Endothelial cell of umbilical vein (primary cell): ENCODE measurements around the gene BCAS2. TPM values are rescaled to one million over a fixed set of nuclear protein-coding genes. Genes with fewer than 3 reads are reported as not detected.

Experiments used
- BruUV-seq: library from RNA; stranded (reverse); fragments of 400-500 nt; replicated peaks from 2 replicates; lab custom pipeline; 2021; lab: Mats Ljungman, UMichigan
- CTCF ChIA-PET: fragments of 300-600, 350-600 bp; sonication (Branson Sonifier 250); formaldehyde crosslinking; loops from one replicate; lab custom pipeline; 2021; ENCODE audit warnings: antibody characterized with exemption, inconsistent platforms; lab: Charles Lee
- POLR2A ChIA-PET: fragments of 300-600, 350-600 bp; sonication (Branson Sonifier 250); formaldehyde crosslinking; loops from one replicate; lab custom pipeline; 2021; ENCODE audit warnings: antibody characterized with exemption, inconsistent platforms; lab: Charles Lee
- DNase-seq: peaks from one replicate; pipeline ENCODE4 v3.0.0-alpha.2; 2011; ENCODE audit warnings: low read depth, low spot score
- FAIRE-seq: peaks from 2 replicates; lab custom pipeline; 2011; peaks lifted over from hg19 to GRCh38; lab: Jason Lieb, UNC
- H2AFZ ChIP-seq: 2 replicates; pipeline ENCODE4 v1.6.0; 2012; ENCODE audit warnings: low read depth, low read length, control low read depth, inconsistent platforms
- H3K27ac ChIP-seq: 2 replicates; pipeline ENCODE4 v1.5.1; 2011; ENCODE audit warnings: low read depth, mild to moderate bottlenecking, control low read depth, low read length, moderate library complexity; ENCODE audit not compliant: insufficient read depth
- H3K27me3 ChIP-seq, 2 experiments: 2 replicates each; pipeline versions ENCODE4 v1.6.0 to v1.6.1; 2011; ENCODE audit warnings: low read length in 2 of 2, mixed read lengths in 1 of 2; ENCODE audit not compliant: control insufficient read depth in 2 of 2, insufficient read depth in 2 of 2
- H3K36me3 ChIP-seq, 2 experiments: 2 replicates in 1 of 2; 3 replicates in 1 of 2; pipeline ENCODE4 v1.5.1; 2011; ENCODE audit warnings: low read length in 2 of 2, mild to moderate bottlenecking in 1 of 2, moderate library complexity in 1 of 2; ENCODE audit not compliant: control insufficient read depth in 2 of 2, insufficient read depth in 2 of 2; ENCODE audit errors: extremely low read depth in 1 of 2
- H3K4me1 ChIP-seq: 3 replicates; pipeline ENCODE4 v1.5.1; 2011; ENCODE audit warnings: mild to moderate bottlenecking, low read length; ENCODE audit not compliant: control insufficient read depth, insufficient read depth; ENCODE audit errors: extremely low read depth
- H3K4me2 ChIP-seq: 2 replicates; pipeline ENCODE4 v1.6.1; 2011; ENCODE audit warnings: low read length, control low read depth, mixed read lengths; ENCODE audit not compliant: insufficient read depth
- H3K4me3 ChIP-seq, 3 experiments: fragments of 200-600 bp in 1 of 3; sonication (generic), shearing (Covaris generic) in 1 of 3; replicated peaks in 1 of 3; 2 replicates each; pipeline ENCODE4 v1.5.1; 2011 to 2016; ENCODE audit warnings: control low read depth in 3 of 3, low read length in 3 of 3, mild to moderate bottlenecking in 2 of 3, inconsistent platforms in 1 of 3, low read depth in 1 of 3, moderate library complexity in 1 of 3; ENCODE audit not compliant: insufficient read depth in 1 of 3
- H3K79me2 ChIP-seq: 2 replicates; pipeline ENCODE4 v1.6.0; 2012; ENCODE audit warnings: low read length, inconsistent platforms; ENCODE audit not compliant: control insufficient read depth, insufficient read depth
- H3K9ac ChIP-seq: replicated peaks from 2 replicates; pipeline ENCODE3; 2011; ENCODE audit warnings: low read length, control low read depth; ENCODE audit not compliant: insufficient read depth; ENCODE audit errors: extremely low read depth
- H3K9me1 ChIP-seq: replicated peaks from 3 replicates; pipeline ENCODE4 v1.6.0; 2011; ENCODE audit warnings: mild to moderate bottlenecking, low read length; ENCODE audit not compliant: control insufficient read depth, insufficient read depth; ENCODE audit errors: extremely low read depth
- H3K9me3 ChIP-seq: replicated peaks from 2 replicates; pipeline ENCODE4 v1.5.1; 2012; ENCODE audit warnings: low read length, inconsistent platforms; ENCODE audit not compliant: control insufficient read depth, insufficient read depth
- H4K20me1 ChIP-seq: replicated peaks from 2 replicates; pipeline ENCODE3; 2011; ENCODE audit warnings: mild to moderate bottlenecking, low read length; ENCODE audit not compliant: control insufficient read depth, insufficient read depth; ENCODE audit errors: extremely low read depth
- CTCF ChIP-seq, 2 donors: IDR thresholded peaks; 1 replicate in 1 of 2; 2 replicates in 1 of 2; pipeline ENCODE4 v1.5.1; 2011; ENCODE audit warnings: low read length in 2 of 2, mild to moderate bottlenecking in 2 of 2, moderate library complexity in 2 of 2, control low read depth in 1 of 2, inconsistent platforms in 1 of 2, low read depth in 1 of 2; ENCODE audit not compliant: insufficient read depth in 1 of 2; ENCODE audit errors: extremely low read depth in 1 of 2
- EZH2 ChIP-seq: IDR thresholded peaks from 2 replicates; pipeline ENCODE4 v1.6.1; 2012; ENCODE audit warnings: borderline replicate concordance, low read depth, mild to moderate bottlenecking, moderate library complexity, low read length, inconsistent platforms; ENCODE audit not compliant: severe bottlenecking
- FOS ChIP-seq: IDR thresholded peaks from 2 replicates; pipeline ENCODE4 v1.6.1; 2011; ENCODE audit warnings: mild to moderate bottlenecking, low read length, moderate library complexity, borderline replicate concordance; ENCODE audit not compliant: insufficient read depth
- GATA2 ChIP-seq: IDR thresholded peaks from 2 replicates; pipeline ENCODE4 v1.7.0; 2011; ENCODE audit warnings: low read depth, mild to moderate bottlenecking, moderate library complexity, mixed read lengths, low read length; ENCODE audit not compliant: insufficient read length, insufficient read depth
- JUN ChIP-seq: IDR thresholded peaks from 2 replicates; pipeline ENCODE4 v1.6.1; 2011; ENCODE audit warnings: borderline replicate concordance, low read depth; ENCODE audit not compliant: insufficient read length, insufficient read depth
- MAX ChIP-seq: IDR thresholded peaks from 2 replicates; pipeline ENCODE4 v1.6.1; 2011; ENCODE audit not compliant: insufficient read depth, insufficient read length
- MYC ChIP-seq: IDR thresholded peaks from one replicate; pipeline ENCODE4 v1.6.1; 2011; ENCODE audit warnings: mild to moderate bottlenecking, low read depth, low read length
- POLR2A ChIP-seq: IDR thresholded peaks from 2 replicates; pipeline ENCODE4 v1.6.1; 2012; ENCODE audit warnings: low read depth, mild to moderate bottlenecking, control low read depth, low read length
- POLR2AphosphoS5 ChIP-seq: IDR thresholded peaks from 2 replicates; pipeline ENCODE4 v1.6.1; 2012; ENCODE audit warnings: low read depth, mild to moderate bottlenecking, control low read depth, low read length, moderate library complexity; ENCODE audit not compliant: insufficient read depth
- dilution Hi-C: fragments of 300-500 bp; cut with MboI; formaldehyde crosslinking; loops from one replicate; pipeline ENCODE4 v1.15.0; 2019; ENCODE audit warnings: low sequenced_read_pairs; ENCODE audit not compliant: extremely low pct_ligation_motif_present
- intact Hi-C: fragments of 100-400 bp; cut with micrococcal nuclease; formaldehyde crosslinking; loops from one replicate; pipeline ENCODE4 v1.10.0; 2022
- polyA plus RNA-seq, 4 experiments: library from polyadenylated mRNA; depleted of rRNA in 3 of 4; stranded (reverse) in 3 of 4; unstranded in 1 of 4; fragments of >200 nt; gene quantifications; 2 replicates each; pipeline versions ENCODE4 v1.2.1 to v1.2.3, GENCODE V29; 2011 to 2012; ENCODE audit warnings: missing spikeins in 1 of 4
- total RNA-seq: library from RNA; stranded (reverse); gene quantifications from 2 replicates; pipeline ENCODE4 v1.2.3, GENCODE V29; 2021

The BCAS2 gene
- total and polyA plus RNA-seq, 2 donors (not counting 3 experiments of a cell fraction or from before 2014, with no cell fraction given): 12.5 to 43.5 TPM

GRCh38 chr1:114589122-114589521 lies 7.7 kb upstream of the BCAS2 start:
- Histone ChIP-seq H3K4me3 (no peak overlapping the region), H3K79me2 (no peaks in the 10 kb centered on the region), H3K4me1 (no peaks in the 10 kb centered on the region), H3K27me3 (peaks cover 0 to 4% of the 10 kb centered on the region in 2 experiments), H3K27ac (no peak overlapping the region), H2AFZ (no peak overlapping the region), H3K9me1 (no peaks in the 10 kb centered on the region), H4K20me1 (no peaks in the 10 kb centered on the region), H3K9ac (no peak overlapping the region), H3K4me2 (no peak overlapping the region), H3K9me3 (no peaks in the 10 kb centered on the region), H3K36me3 (no peaks in the 10 kb centered on the region)
- intact Hi-C loops (loop anchor here (10.0 kb wide), 2 partner anchors 144 to 614 kb away; partner anchors contain the start of gene OLFML3), dilution Hi-C loops (no loop called here)
- FAIRE-seq: no peak
- no TSS peak for BruUV-seq
- TF ChIP-seq POLR2AphosphoS5 (no peak), GATA2 (no peak), CTCF (IDR thresholded peaks at IDR 0.05; ENCODE audit: extremely low read depth in 1 of 2, insufficient read depth in 1 of 2, low read depth in 1 of 2, low read length in 2 of 2) (no peak), JUN (no peak), MYC (no peak), EZH2 (no peak), FOS (no peak), POLR2A (no peak), MAX (no peak)
- POLR2A ChIA-PET: no interaction called here
- CTCF ChIA-PET: interaction anchor here (1.5 kb wide), 1 partner anchor 24 kb away, joined by 3 read pairs; no protein-coding TSS in a partner anchor
- no peak for DNase-seq
